NCI-H69 (cell line): ENCODE data around the gene RASIP1.
A peak's percentile ranks its signal among the peaks of the same experiment; 100 is the strongest.
"Not testable (repeated sequence)": the region's sequence is repeated elsewhere in the genome, so short reads cannot be mapped to it uniquely, and the experiment has no call there.

ENCODE experiments used
- DNase-seq: peaks from one replicate; lab custom pipeline; 2025; lab: John Stamatoyannopoulos, UW

RASIP1 gene

GRCh38 chr19:48711106-48711662 lies 29.2 kb downstream of the RASIP1 start:
- no peak for DNase-seq

- DNase-seq = peak; percentile 18
These were observed 31.9 kb downstream of the RASIP1 start for GRCh38 chr19:48708471-48708870.

- peak; percentile 48 for DNase-seq
These were observed 35.0 kb downstream of the RASIP1 start for GRCh38 chr19:48705431-48705830.

GRCh38 chr19:48703316-48703715 lies 37.1 kb downstream of the RASIP1 start:
- DNase-seq = no peak

- DNase-seq = no peak
These were observed 37.7 kb downstream of the RASIP1 start for GRCh38 chr19:48702701-48703100.

- DNase-seq = no peak
These were observed 42.4 kb downstream of the RASIP1 start for GRCh38 chr19:48698046-48698445.

GRCh38 chr19:48696353-48697010 lies 43.9 kb downstream of the RASIP1 start:
- DNase-seq = peak; percentile 74

- DNase-seq = peak; percentile 82
These were observed 44.6 kb downstream of the RASIP1 start, which contains the start of gene FUT2 for GRCh38 chr19:48695743-48696352. TSS of gene FUT2 (plus strand) at chr19:48695971. CDS start at chr19:48702957, 6,986 bp downstream.

GRCh38 chr19:48693629-48694028 lies 46.8 kb downstream of the RASIP1 start:
- DNase-seq = not testable (repeated sequence)

- no peak for DNase-seq
These were observed 51.0 kb downstream of the RASIP1 start for GRCh38 chr19:48689449-48689848.

- DNase-seq = no peak
These were observed 52.6 kb downstream of the RASIP1 start for GRCh38 chr19:48687776-48688175.

- DNase-seq = not testable (repeated sequence)
These were observed 53.8 kb downstream of the RASIP1 start for GRCh38 chr19:48686637-48687036.

GRCh38 chr19:48686088-48686487 lies 54.3 kb downstream of the RASIP1 start:
- DNase-seq = peak; percentile 15

- DNase-seq = no peak
These were observed 54.8 kb downstream of the RASIP1 start for GRCh38 chr19:48685583-48685982.

GRCh38 chr19:48683349-48683748 lies 57.1 kb downstream of the RASIP1 start:
- DNase-seq = peak; percentile 87

- DNase-seq = no peak
These were observed 59.3 kb downstream of the RASIP1 start for GRCh38 chr19:48681127-48681470.

- DNase-seq = no peak
These were observed 59.8 kb downstream of the RASIP1 start for GRCh38 chr19:48680436-48681126.

- not testable (repeated sequence) for DNase-seq
These were observed 60.4 kb downstream of the RASIP1 start for GRCh38 chr19:48680006-48680405.

- DNase-seq = no peak
These were observed 62.2 kb downstream of the RASIP1 start for GRCh38 chr19:48678201-48678600.

- peak; percentile 73 for DNase-seq
These were observed 63.5 kb downstream of the RASIP1 start for GRCh38 chr19:48676887-48677286.

GRCh38 chr19:48676487-48676886 lies 63.9 kb downstream of the RASIP1 start:
- DNase-seq = no peak

- peak; percentile 88 for DNase-seq
These were observed 65.2 kb downstream of the RASIP1 start for GRCh38 chr19:48674921-48675824.
